H9 (cell line): ENCODE measurements around the gene FMNL3. TPM values are rescaled to one million over a fixed set of nuclear protein-coding genes. Genes with fewer than 3 reads are reported as not detected.

Experiments
- DNase-seq: peaks from one replicate; pipeline ENCODE4 v3.0.0-alpha.2; 2017
- H2AFZ ChIP-seq: one replicate; pipeline ENCODE4 v1.6.1; 2013; ENCODE audit warnings: mild to moderate bottlenecking, low read length, control low read depth, moderate library complexity
- H2AK5ac ChIP-seq: 2 replicates; pipeline ENCODE4 v1.6.1; 2013; ENCODE audit warnings: low read length, control low read depth, mixed read lengths; ENCODE audit not compliant: insufficient read length
- H2BK120ac ChIP-seq: one replicate; pipeline ENCODE4 v1.6.1; 2013; ENCODE audit warnings: low read depth, mild to moderate bottlenecking, low read length, control low read depth, inconsistent platforms; ENCODE audit not compliant: poor library complexity, severe bottlenecking
- H2BK12ac ChIP-seq: 2 replicates; pipeline ENCODE4 v1.6.1; 2013; ENCODE audit warnings: low read length, control low read depth, mixed read lengths, low read depth; ENCODE audit not compliant: insufficient read length
- H2BK15ac ChIP-seq: 2 replicates; pipeline ENCODE4 v1.6.1; 2013; ENCODE audit warnings: low read depth, low read length, control low read depth
- H2BK20ac ChIP-seq: one replicate; pipeline ENCODE4 v1.6.1; 2013; ENCODE audit warnings: low read depth, mild to moderate bottlenecking, low read length, control low read depth, inconsistent platforms; ENCODE audit not compliant: poor library complexity, severe bottlenecking
- H2BK5ac ChIP-seq: 2 replicates; pipeline ENCODE4 v1.6.1; 2013; ENCODE audit warnings: low read length, control low read depth, mixed read lengths; ENCODE audit not compliant: insufficient read length
- H3K14ac ChIP-seq: 2 replicates; pipeline ENCODE4 v1.6.1; 2013; ENCODE audit warnings: low read length, control low read depth; ENCODE audit not compliant: insufficient read depth
- H3K18ac ChIP-seq: 2 replicates; pipeline ENCODE4 v1.6.1; 2013; ENCODE audit warnings: low read depth, mild to moderate bottlenecking, mixed read lengths, low read length, control low read depth; ENCODE audit not compliant: insufficient read length
- H3K23ac ChIP-seq: 2 replicates; pipeline ENCODE4 v1.6.1; 2013; ENCODE audit warnings: low read length, control low read depth, mixed read lengths, low read depth; ENCODE audit not compliant: insufficient read length
- H3K23me2 ChIP-seq: 2 replicates; pipeline ENCODE4 v1.6.1; 2013; ENCODE audit warnings: low read depth, mild to moderate bottlenecking, mixed read lengths, low read length, control low read depth; ENCODE audit not compliant: insufficient read length, poor library complexity, severe bottlenecking
- H3K27ac ChIP-seq: 2 replicates; pipeline ENCODE4 v1.5.1; 2013; ENCODE audit warnings: low read length, control low read depth, mixed read lengths, low read depth; ENCODE audit not compliant: insufficient read length
- H3K27me3 ChIP-seq: 2 replicates; pipeline ENCODE4 v1.6.1; 2013; ENCODE audit warnings: low read length, control low read depth, inconsistent platforms; ENCODE audit not compliant: insufficient read depth
- H3K4ac ChIP-seq: 2 replicates; pipeline ENCODE4 v1.6.1; 2013; ENCODE audit warnings: low read depth, mild to moderate bottlenecking, control low read depth, inconsistent platforms, low read length, moderate library complexity
- H3K4me1 ChIP-seq: 2 replicates; pipeline ENCODE4 v1.6.1; 2013; ENCODE audit warnings: low read length, control low read depth, inconsistent platforms; ENCODE audit not compliant: insufficient read depth
- H3K4me2 ChIP-seq: 2 replicates; pipeline ENCODE4 v1.6.1; 2013; ENCODE audit warnings: low read length, control low read depth, mixed read lengths; ENCODE audit not compliant: insufficient read length, insufficient read depth
- H3K56ac ChIP-seq: 2 replicates; pipeline ENCODE4 v1.6.1; 2013; ENCODE audit warnings: low read depth, mild to moderate bottlenecking, mixed read lengths, low read length, control low read depth; ENCODE audit not compliant: insufficient read length
- H3K79me1 ChIP-seq: 2 replicates; pipeline ENCODE4 v1.6.1; 2013; ENCODE audit warnings: low read depth, mild to moderate bottlenecking, moderate library complexity, low read length, control low read depth, inconsistent platforms; ENCODE audit not compliant: insufficient read depth, poor library complexity, severe bottlenecking
- H3K79me2 ChIP-seq: 2 replicates; pipeline ENCODE4 v1.6.1; 2013; ENCODE audit warnings: low read length, control low read depth, inconsistent platforms; ENCODE audit not compliant: insufficient read depth
- H3K9ac ChIP-seq: 2 replicates; pipeline ENCODE4 v1.6.1; 2013; ENCODE audit warnings: low read length, control low read depth, mixed read lengths; ENCODE audit not compliant: insufficient read length; ENCODE audit errors: extremely low read depth
- H3K9me3 ChIP-seq: one replicate; pipeline ENCODE4 v1.6.1; 2013; ENCODE audit warnings: low read depth, low read length, inconsistent platforms; ENCODE audit not compliant: control insufficient read depth
- H3T11ph ChIP-seq: one replicate; pipeline ENCODE4 v1.6.1; 2013; ENCODE audit warnings: mild to moderate bottlenecking, low read length, control low read depth, inconsistent platforms
- H4K20me1 ChIP-seq: one replicate; pipeline ENCODE4 v1.6.1; 2013; ENCODE audit not compliant: control insufficient read depth, insufficient read length, insufficient read depth
- H4K5ac ChIP-seq: 2 replicates; pipeline ENCODE4 v1.6.1; 2013; ENCODE audit warnings: low read depth, mild to moderate bottlenecking, mixed read lengths, low read length, control low read depth; ENCODE audit not compliant: insufficient read length
- H4K8ac ChIP-seq: replicated peaks from 2 replicates; pipeline ENCODE4 v1.6.1; 2013; ENCODE audit warnings: low read length, control low read depth, mixed read lengths, low read depth; ENCODE audit not compliant: insufficient read length
- H4K91ac ChIP-seq: 2 replicates; pipeline ENCODE4 v1.6.1; 2013; ENCODE audit warnings: low read depth, mild to moderate bottlenecking, moderate library complexity, mixed read lengths, low read length, control low read depth; ENCODE audit not compliant: insufficient read length
- H3K27ac Mint-ChIP-seq, 3 experiments: 2 replicates in 2 of 3; 3 replicates in 1 of 3; pipeline ENCODE4 v1.8.0; 2020 to 2021; ENCODE audit warnings: mixed read lengths in 3 of 3, mild to moderate bottlenecking in 1 of 3, moderate library complexity in 1 of 3
- H3K27me3 Mint-ChIP-seq: 2 replicates; pipeline ENCODE4 v1.8.0; 2021; ENCODE audit warnings: low read depth, mild to moderate bottlenecking, moderate library complexity, mixed read lengths
- H3K36me3 Mint-ChIP-seq, 3 experiments: 2 replicates in 2 of 3; 3 replicates in 1 of 3; pipeline ENCODE4 v1.8.0; 2020 to 2021; ENCODE audit warnings: low read depth in 3 of 3, mixed read lengths in 3 of 3; ENCODE audit not compliant: insufficient read depth in 1 of 3
- H3K4me1 Mint-ChIP-seq, 2 experiments: 2 replicates each; pipeline ENCODE4 v1.8.0; 2020; ENCODE audit warnings: mixed read lengths in 2 of 2
- H3K4me3 Mint-ChIP-seq, 2 experiments: 2 replicates in 1 of 2; 3 replicates in 1 of 2; pipeline ENCODE4 v1.8.0; 2020 to 2021; ENCODE audit warnings: mild to moderate bottlenecking in 2 of 2, mixed read lengths in 2 of 2, moderate library complexity in 1 of 2
- H3K9me3 Mint-ChIP-seq, 2 experiments: 2 replicates in 1 of 2; 3 replicates in 1 of 2; pipeline ENCODE4 v1.8.0; 2020; ENCODE audit warnings: mild to moderate bottlenecking in 2 of 2, mixed read lengths in 2 of 2, moderate library complexity in 1 of 2
- CTCF ChIP-seq: fragments of 200-600 bp; sonication (generic); conservative IDR thresholded peaks from 3 replicates; pipeline ENCODE4 v1.8.0; 2021; ENCODE audit warnings: antibody characterized with exemption, mild to moderate bottlenecking
- WGBS: extraction: QIAGEN DNeasy Blood & Tissue Kit; methylation state at CpG from one replicate; pipeline ENCODE4 v1.1.7; 2013; ENCODE audit warnings: missing lambda C conversion rate, low lambda C conversion rate, mixed read lengths; ENCODE audit not compliant: insufficient read length; ENCODE audit errors: extremely low coverage; 5-methylcytosine and 5-hydroxymethylcytosine counted together
- total RNA-seq: library from RNA; stranded (reverse); gene quantifications from 2 replicates; pipeline ENCODE4 v1.2.1, GENCODE V29; 2021

The FMNL3 gene
- total RNA-seq, 1 experiment from 2014 or later: 22.8 TPM

DNA sequence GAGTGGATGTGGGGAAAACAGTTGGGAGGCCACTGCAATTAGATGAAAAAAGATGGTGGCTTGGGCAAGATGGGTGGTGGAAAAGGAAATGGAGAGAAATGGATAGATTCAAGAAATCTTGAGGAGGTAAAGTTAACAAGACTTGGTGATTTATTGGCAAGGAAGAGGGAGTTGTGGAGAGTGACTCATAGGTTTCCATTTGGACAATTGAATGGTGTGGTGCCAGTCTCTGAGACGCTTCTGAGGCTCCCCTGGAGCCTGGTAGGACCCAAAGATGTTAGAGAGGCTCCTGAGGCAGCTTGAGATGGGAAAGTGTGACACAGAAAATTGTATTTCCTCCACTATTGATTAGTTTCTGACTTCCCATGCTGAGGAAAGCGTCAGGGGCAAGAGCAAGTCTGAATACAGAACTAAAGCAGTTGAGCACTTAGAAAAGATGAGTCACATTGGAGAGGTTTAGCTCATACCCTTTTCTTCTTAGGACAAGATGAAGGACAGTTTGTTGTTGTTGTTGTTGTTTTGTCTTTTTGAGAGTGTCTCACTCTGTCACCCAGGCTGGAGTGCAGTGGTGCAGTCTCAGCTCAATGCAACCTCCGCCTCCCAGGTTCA, 79.3 kb downstream of the FMNL3 start:
- Mint-ChIP-seq H3K9me3 (no peaks in the 10 kb centered on the region), H3K4me3 (no peak overlapping the region), H3K4me1 (peaks cover 11 to 16% of the 10 kb centered on the region in 2 experiments), H3K27me3 (no peaks in the 10 kb centered on the region; the same call in none of the 2 replicates), H3K36me3 (peaks cover 3 to 7% (median 5%) of the 10 kb centered on the region in 3 experiments; a peak in 5 of 7 replicates), H3K27ac (no peak overlapping the region)
- Histone ChIP-seq H3K9me3 (no peaks in the 10 kb centered on the region), H4K8ac (no peak overlapping the region), H3K23ac (no peak overlapping the region), H3K79me2 (no peaks in the 10 kb centered on the region), H4K20me1 (no peaks in the 10 kb centered on the region), H2BK12ac (no peak overlapping the region), H3K4ac (no peak overlapping the region), H2BK120ac (no peak overlapping the region), H3K4me2 (no peak overlapping the region), H2BK20ac (no peak overlapping the region), H3K18ac (no peak overlapping the region), H3K79me1 (no peaks in the 10 kb centered on the region), H2AK5ac (no peak overlapping the region), H2AFZ (no peak overlapping the region), H4K5ac (no peak overlapping the region), H3K27me3 (no peaks in the 10 kb centered on the region), H4K91ac (no peak overlapping the region), H3K23me2 (peaks cover 2% of the 10 kb centered on the region), H3K56ac (no peak overlapping the region), H3T11ph (no peak overlapping the region), H3K9ac (no peak overlapping the region), H2BK15ac (no peak overlapping the region), H3K27ac (no peak overlapping the region), H2BK5ac (no peak overlapping the region), H3K4me1 (no peaks in the 10 kb centered on the region), H3K14ac (no peak overlapping the region)
- TF ChIP-seq CTCF: no peak
- DNase-seq: no peak
- WGBS: no CpG with 5 or more reads among the region's 3 CpGs
